H9 (cell line): ENCODE results near the gene NFRKB. TPM values are rescaled to one million over a fixed set of nuclear protein-coding genes. Genes with fewer than 3 reads are reported as not detected.

Source experiments
- DNase-seq: peaks from one replicate; pipeline ENCODE4 v3.0.0-alpha.2; 2017
- H2AFZ ChIP-seq: one replicate; pipeline ENCODE4 v1.6.1; 2013; ENCODE audit warnings: mild to moderate bottlenecking, low read length, control low read depth, moderate library complexity
- H2AK5ac ChIP-seq: 2 replicates; pipeline ENCODE4 v1.6.1; 2013; ENCODE audit warnings: low read length, control low read depth, mixed read lengths; ENCODE audit not compliant: insufficient read length
- H2BK120ac ChIP-seq: one replicate; pipeline ENCODE4 v1.6.1; 2013; ENCODE audit warnings: low read depth, mild to moderate bottlenecking, low read length, control low read depth, inconsistent platforms; ENCODE audit not compliant: poor library complexity, severe bottlenecking
- H2BK12ac ChIP-seq: 2 replicates; pipeline ENCODE4 v1.6.1; 2013; ENCODE audit warnings: low read length, control low read depth, mixed read lengths, low read depth; ENCODE audit not compliant: insufficient read length
- H2BK15ac ChIP-seq: 2 replicates; pipeline ENCODE4 v1.6.1; 2013; ENCODE audit warnings: low read depth, low read length, control low read depth
- H2BK20ac ChIP-seq: one replicate; pipeline ENCODE4 v1.6.1; 2013; ENCODE audit warnings: low read depth, mild to moderate bottlenecking, low read length, control low read depth, inconsistent platforms; ENCODE audit not compliant: poor library complexity, severe bottlenecking
- H2BK5ac ChIP-seq: 2 replicates; pipeline ENCODE4 v1.6.1; 2013; ENCODE audit warnings: low read length, control low read depth, mixed read lengths; ENCODE audit not compliant: insufficient read length
- H3K14ac ChIP-seq: 2 replicates; pipeline ENCODE4 v1.6.1; 2013; ENCODE audit warnings: low read length, control low read depth; ENCODE audit not compliant: insufficient read depth
- H3K18ac ChIP-seq: 2 replicates; pipeline ENCODE4 v1.6.1; 2013; ENCODE audit warnings: low read depth, mild to moderate bottlenecking, mixed read lengths, low read length, control low read depth; ENCODE audit not compliant: insufficient read length
- H3K23ac ChIP-seq: 2 replicates; pipeline ENCODE4 v1.6.1; 2013; ENCODE audit warnings: low read length, control low read depth, mixed read lengths, low read depth; ENCODE audit not compliant: insufficient read length
- H3K23me2 ChIP-seq: 2 replicates; pipeline ENCODE4 v1.6.1; 2013; ENCODE audit warnings: low read depth, mild to moderate bottlenecking, mixed read lengths, low read length, control low read depth; ENCODE audit not compliant: insufficient read length, poor library complexity, severe bottlenecking
- H3K27ac ChIP-seq: 2 replicates; pipeline ENCODE4 v1.5.1; 2013; ENCODE audit warnings: low read length, control low read depth, mixed read lengths, low read depth; ENCODE audit not compliant: insufficient read length
- H3K27me3 ChIP-seq: 2 replicates; pipeline ENCODE4 v1.6.1; 2013; ENCODE audit warnings: low read length, control low read depth, inconsistent platforms; ENCODE audit not compliant: insufficient read depth
- H3K4ac ChIP-seq: 2 replicates; pipeline ENCODE4 v1.6.1; 2013; ENCODE audit warnings: low read depth, mild to moderate bottlenecking, control low read depth, inconsistent platforms, low read length, moderate library complexity
- H3K4me1 ChIP-seq: 2 replicates; pipeline ENCODE4 v1.6.1; 2013; ENCODE audit warnings: low read length, control low read depth, inconsistent platforms; ENCODE audit not compliant: insufficient read depth
- H3K4me2 ChIP-seq: 2 replicates; pipeline ENCODE4 v1.6.1; 2013; ENCODE audit warnings: low read length, control low read depth, mixed read lengths; ENCODE audit not compliant: insufficient read length, insufficient read depth
- H3K56ac ChIP-seq: 2 replicates; pipeline ENCODE4 v1.6.1; 2013; ENCODE audit warnings: low read depth, mild to moderate bottlenecking, mixed read lengths, low read length, control low read depth; ENCODE audit not compliant: insufficient read length
- H3K79me1 ChIP-seq: 2 replicates; pipeline ENCODE4 v1.6.1; 2013; ENCODE audit warnings: low read depth, mild to moderate bottlenecking, moderate library complexity, low read length, control low read depth, inconsistent platforms; ENCODE audit not compliant: insufficient read depth, poor library complexity, severe bottlenecking
- H3K79me2 ChIP-seq: 2 replicates; pipeline ENCODE4 v1.6.1; 2013; ENCODE audit warnings: low read length, control low read depth, inconsistent platforms; ENCODE audit not compliant: insufficient read depth
- H3K9ac ChIP-seq: 2 replicates; pipeline ENCODE4 v1.6.1; 2013; ENCODE audit warnings: low read length, control low read depth, mixed read lengths; ENCODE audit not compliant: insufficient read length; ENCODE audit errors: extremely low read depth
- H3K9me3 ChIP-seq: one replicate; pipeline ENCODE4 v1.6.1; 2013; ENCODE audit warnings: low read depth, low read length, inconsistent platforms; ENCODE audit not compliant: control insufficient read depth
- H3T11ph ChIP-seq: one replicate; pipeline ENCODE4 v1.6.1; 2013; ENCODE audit warnings: mild to moderate bottlenecking, low read length, control low read depth, inconsistent platforms
- H4K20me1 ChIP-seq: one replicate; pipeline ENCODE4 v1.6.1; 2013; ENCODE audit not compliant: control insufficient read depth, insufficient read length, insufficient read depth
- H4K5ac ChIP-seq: 2 replicates; pipeline ENCODE4 v1.6.1; 2013; ENCODE audit warnings: low read depth, mild to moderate bottlenecking, mixed read lengths, low read length, control low read depth; ENCODE audit not compliant: insufficient read length
- H4K8ac ChIP-seq: replicated peaks from 2 replicates; pipeline ENCODE4 v1.6.1; 2013; ENCODE audit warnings: low read length, control low read depth, mixed read lengths, low read depth; ENCODE audit not compliant: insufficient read length
- H4K91ac ChIP-seq: 2 replicates; pipeline ENCODE4 v1.6.1; 2013; ENCODE audit warnings: low read depth, mild to moderate bottlenecking, moderate library complexity, mixed read lengths, low read length, control low read depth; ENCODE audit not compliant: insufficient read length
- H3K27ac Mint-ChIP-seq, 3 experiments: 2 replicates in 2 of 3; 3 replicates in 1 of 3; pipeline ENCODE4 v1.8.0; 2020 to 2021; ENCODE audit warnings: mixed read lengths in 3 of 3, mild to moderate bottlenecking in 1 of 3, moderate library complexity in 1 of 3
- H3K27me3 Mint-ChIP-seq: 2 replicates; pipeline ENCODE4 v1.8.0; 2021; ENCODE audit warnings: low read depth, mild to moderate bottlenecking, moderate library complexity, mixed read lengths
- H3K36me3 Mint-ChIP-seq, 3 experiments: 2 replicates in 2 of 3; 3 replicates in 1 of 3; pipeline ENCODE4 v1.8.0; 2020 to 2021; ENCODE audit warnings: low read depth in 3 of 3, mixed read lengths in 3 of 3; ENCODE audit not compliant: insufficient read depth in 1 of 3
- H3K4me1 Mint-ChIP-seq, 2 experiments: 2 replicates each; pipeline ENCODE4 v1.8.0; 2020; ENCODE audit warnings: mixed read lengths in 2 of 2
- H3K4me3 Mint-ChIP-seq, 2 experiments: 2 replicates in 1 of 2; 3 replicates in 1 of 2; pipeline ENCODE4 v1.8.0; 2020 to 2021; ENCODE audit warnings: mild to moderate bottlenecking in 2 of 2, mixed read lengths in 2 of 2, moderate library complexity in 1 of 2
- H3K9me3 Mint-ChIP-seq, 2 experiments: 2 replicates in 1 of 2; 3 replicates in 1 of 2; pipeline ENCODE4 v1.8.0; 2020; ENCODE audit warnings: mild to moderate bottlenecking in 2 of 2, mixed read lengths in 2 of 2, moderate library complexity in 1 of 2
- CTCF ChIP-seq: fragments of 200-600 bp; sonication (generic); conservative IDR thresholded peaks from 3 replicates; pipeline ENCODE4 v1.8.0; 2021; ENCODE audit warnings: antibody characterized with exemption, mild to moderate bottlenecking
- WGBS: extraction: QIAGEN DNeasy Blood & Tissue Kit; methylation state at CpG from one replicate; pipeline ENCODE4 v1.1.7; 2013; ENCODE audit warnings: missing lambda C conversion rate, low lambda C conversion rate, mixed read lengths; ENCODE audit not compliant: insufficient read length; ENCODE audit errors: extremely low coverage; 5-methylcytosine and 5-hydroxymethylcytosine counted together
- total RNA-seq: library from RNA; stranded (reverse); gene quantifications from 2 replicates; pipeline ENCODE4 v1.2.1, GENCODE V29; 2021

Gene NFRKB
- total RNA-seq, 1 experiment from 2014 or later: 41.0 TPM

- no peak overlapping the region for H4K5ac ChIP-seq
- no peak overlapping the region for H3K4ac ChIP-seq
- H3K9me3 Mint-ChIP-seq: no peaks in the 10 kb centered on the region
- H3K36me3 Mint-ChIP-seq: no peaks in the 10 kb centered on the region; a peak in 1 of 7 replicates
- no peak overlapping the region for H2BK5ac ChIP-seq
- H3K4me2 ChIP-seq: no peak overlapping the region
- no peaks in the 10 kb centered on the region for H3K4me1 ChIP-seq
- no peak overlapping the region for H3K14ac ChIP-seq
- H4K91ac ChIP-seq: no peak overlapping the region
- H3K27me3 ChIP-seq: no peaks in the 10 kb centered on the region
- H2BK120ac ChIP-seq: no peak overlapping the region
- peak overlapping the region in 1 of 3 experiments; percentile 89; a peak in 2 of 7 replicates for H3K27ac Mint-ChIP-seq
- H2BK20ac ChIP-seq: no peak overlapping the region
- no peak overlapping the region for H4K8ac ChIP-seq
- no peak for TF ChIP-seq CTCF
- H3K4me3 Mint-ChIP-seq: no peak overlapping the region
- H2BK15ac ChIP-seq: no peak overlapping the region
- H3K27me3 Mint-ChIP-seq: no peaks in the 10 kb centered on the region; the same call in 1 of the 2 replicates
- H2AK5ac ChIP-seq: no peak overlapping the region
- no peak overlapping the region for H2AFZ ChIP-seq
- H3K9me3 ChIP-seq: no peaks in the 10 kb centered on the region
- H3K23ac ChIP-seq: no peak overlapping the region
- peaks cover 0 to 3% of the 10 kb centered on the region in 2 experiments; a peak in 2 of 4 replicates for H3K4me1 Mint-ChIP-seq
- no CpG with 5 or more reads among the region's 15 CpGs for WGBS
- no peak overlapping the region for H3T11ph ChIP-seq
- no peak overlapping the region for H2BK12ac ChIP-seq
- H3K79me2 ChIP-seq: no peaks in the 10 kb centered on the region
- H4K20me1 ChIP-seq: no peaks in the 10 kb centered on the region
- no peak overlapping the region for H3K27ac ChIP-seq
- DNase-seq: no peak
- H3K18ac ChIP-seq: no peak overlapping the region
- no peaks in the 10 kb centered on the region for H3K23me2 ChIP-seq
- H3K56ac ChIP-seq: no peak overlapping the region
- no peaks in the 10 kb centered on the region for H3K79me1 ChIP-seq
- H3K9ac ChIP-seq: no peak overlapping the region
These were observed 43.1 kb downstream of the NFRKB start for GRCh38 chr11:129852125-129852740.
